MCF 10A (cell line): ENCODE measurements around the gene KIF3C. TPM values are rescaled to one million over a fixed set of nuclear protein-coding genes. Genes with fewer than 3 reads are reported as not detected.

Source experiments
- BruUV-seq: library from RNA; stranded (reverse); fragments of 400-500 nt; replicated peaks from 2 replicates; lab custom pipeline; 2021; lab: Mats Ljungman, UMichigan
- CTCF ChIA-PET: fragments of 300-600 bp; sonication (Branson Sonifier 250); formaldehyde crosslinking; extraction: SDS; loops from one replicate; lab custom pipeline; 2021; ENCODE audit warnings: antibody characterized with exemption, inconsistent platforms; lab: Yijun Ruan, JAX
- POLR2A ChIA-PET: fragments of 300-600, 350-650 bp; sonication (Branson Sonifier 250); formaldehyde crosslinking; extraction: SDS; loops from one replicate; lab custom pipeline; 2020; ENCODE audit warnings: antibody characterized with exemption, inconsistent platforms; lab: Yijun Ruan, JAX
- DNase-seq: peaks from one replicate; pipeline ENCODE4 v3.0.0-alpha.2; 2018; ENCODE audit not compliant: unreplicated experiment
- H3K27ac Mint-ChIP-seq: one replicate; pipeline ENCODE4 v1.8.0; 2022; ENCODE audit warnings: mild to moderate bottlenecking, low read depth, mixed read lengths; ENCODE audit not compliant: unreplicated experiment
- H3K27me3 Mint-ChIP-seq: one replicate; pipeline ENCODE4 v1.8.0; 2022; ENCODE audit warnings: mixed read lengths; ENCODE audit not compliant: insufficient read depth, unreplicated experiment
- H3K36me3 Mint-ChIP-seq: one replicate; pipeline ENCODE4 v1.8.0; 2022; ENCODE audit warnings: mild to moderate bottlenecking, moderate library complexity, mixed read lengths; ENCODE audit not compliant: insufficient read depth, unreplicated experiment
- H3K4me1 Mint-ChIP-seq: one replicate; pipeline ENCODE4 v1.8.0; 2022; ENCODE audit warnings: mixed read lengths; ENCODE audit not compliant: insufficient read depth, unreplicated experiment
- H3K4me3 Mint-ChIP-seq: one replicate; pipeline ENCODE4 v1.8.0; 2022; ENCODE audit warnings: mild to moderate bottlenecking, moderate library complexity, mixed read lengths; ENCODE audit not compliant: unreplicated experiment
- H3K9me3 Mint-ChIP-seq: one replicate; pipeline ENCODE4 v1.8.0; 2022; ENCODE audit warnings: mixed read lengths; ENCODE audit not compliant: unreplicated experiment
- CTCF ChIP-seq: fragments of 200-600 bp; IDR thresholded peaks from one replicate; pipeline ENCODE4 v1.8.0; 2022; ENCODE audit warnings: antibody characterized with exemption, mild to moderate bottlenecking; ENCODE audit not compliant: unreplicated experiment
- intact Hi-C: fragments of 100-400 bp; cut with micrococcal nuclease; formaldehyde crosslinking; loops from 2 replicates; pipeline ENCODE4 v1.14.1; 2022
- total RNA-seq: library from RNA; stranded (reverse); gene quantifications from 2 replicates; pipeline ENCODE4 v1.2.3, GENCODE V29; 2022

Gene KIF3C
- total RNA-seq, 1 experiment from 2014 or later = 2.0 TPM

DNA sequence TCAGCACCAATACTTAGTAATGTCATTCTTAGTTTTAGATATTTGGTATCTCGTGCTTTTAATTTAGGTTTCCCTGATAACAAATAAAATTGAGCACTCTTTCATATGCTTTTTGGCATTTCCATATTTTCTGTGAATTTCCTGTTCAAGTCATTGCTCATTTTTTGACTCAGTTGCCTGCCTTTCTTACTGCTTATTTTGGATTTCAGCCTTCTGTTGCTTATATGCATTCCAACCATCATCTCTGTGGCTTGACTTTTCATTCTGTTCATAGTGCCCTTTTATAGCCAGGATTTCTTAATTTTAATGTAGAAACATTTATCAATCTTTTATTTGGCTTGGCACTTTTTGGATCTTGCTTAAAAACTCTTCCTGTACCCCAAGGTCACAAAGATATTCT lies 14.5 kb upstream of the KIF3C start:
- intact Hi-C loops = loop anchor here (1.0 to 5.0 kb wide), 2 partner anchors 36 to 90 kb away; no protein-coding TSS in a partner anchor
- Mint-ChIP-seq H3K4me1 (peaks cover 35% of the 10 kb centered on the region), H3K36me3 (no peaks in the 10 kb centered on the region), H3K27ac (no peak overlapping the region), H3K4me3 (no peak overlapping the region), H3K27me3 (no peaks in the 10 kb centered on the region), H3K9me3 (no peaks in the 10 kb centered on the region)
- no peak for TF ChIP-seq CTCF
- DNase-seq = no peak
- no TSS peak for BruUV-seq
- CTCF ChIA-PET = no interaction called here
- POLR2A ChIA-PET = interaction anchor here (2.2 to 4.8 kb wide), 2 partner anchors 12 to 37 kb away, joined by 34 to 35 read pairs; partner anchors contain the start of gene RAB10

DNA sequence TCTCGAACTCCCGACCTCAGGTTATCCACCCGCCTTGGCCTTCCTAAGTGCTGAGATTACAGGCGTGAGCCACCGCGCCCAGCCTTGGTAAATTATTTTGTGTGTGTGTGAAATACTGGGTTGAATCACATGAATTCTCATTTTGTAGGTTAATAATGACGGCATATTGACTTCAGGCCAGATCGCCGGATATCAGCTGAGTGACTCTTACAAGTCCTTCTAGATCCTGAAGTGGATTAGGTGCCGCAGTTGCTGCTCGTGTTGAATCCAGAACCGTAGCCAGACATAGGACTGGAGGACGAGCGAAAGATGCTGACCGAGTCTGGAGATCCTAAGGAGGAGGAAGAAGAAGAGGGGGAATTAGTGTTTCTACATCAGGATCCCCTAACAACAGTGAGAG lies 12.2 kb upstream of the KIF3C start:
- intact Hi-C loops = no loop called here
- no peak for TF ChIP-seq CTCF
- Mint-ChIP-seq H3K4me3 (no peak overlapping the region), H3K27ac (no peak overlapping the region), H3K36me3 (no peaks in the 10 kb centered on the region), H3K4me1 (peaks cover 29% of the 10 kb centered on the region), H3K9me3 (no peaks in the 10 kb centered on the region), H3K27me3 (no peaks in the 10 kb centered on the region)
- BruUV-seq = no TSS peak
- DNase-seq = no peak
- CTCF ChIA-PET = interaction anchor here (1.1 kb wide), 1 partner anchor 387 kb away, joined by 3 read pairs; no protein-coding TSS in a partner anchor
- POLR2A ChIA-PET = interaction anchor here (0.8 to 2.2 kb wide), 5 partner anchors 17 to 151 kb away, joined by 3 to 11 read pairs (median 3); partner anchors contain the start of gene RAB10

GRCh38 chr2:25993049-25993448 lies 10.8 kb upstream of the KIF3C start:
- TF ChIP-seq CTCF = no peak
- intact Hi-C loops = no loop called here
- BruUV-seq = no TSS peak
- Mint-ChIP-seq H3K27ac (no peak overlapping the region), H3K36me3 (no peaks in the 10 kb centered on the region), H3K9me3 (no peaks in the 10 kb centered on the region), H3K4me3 (no peak overlapping the region), H3K4me1 (peaks cover 18% of the 10 kb centered on the region), H3K27me3 (no peaks in the 10 kb centered on the region)
- ChIA-PET CTCF (interaction anchor here (0.6 to 3.3 kb wide), 12 partner anchors 10 to 196 kb away, joined by 3 to 40 read pairs (median 3); no protein-coding TSS in a partner anchor), POLR2A (interaction anchor here (0.5 to 4.4 kb wide), 6 partner anchors 16 to 197 kb away, joined by 3 to 73 read pairs (median 4); partner anchors contain the start of gene RAB10)
- DNase-seq = no peak

DNA sequence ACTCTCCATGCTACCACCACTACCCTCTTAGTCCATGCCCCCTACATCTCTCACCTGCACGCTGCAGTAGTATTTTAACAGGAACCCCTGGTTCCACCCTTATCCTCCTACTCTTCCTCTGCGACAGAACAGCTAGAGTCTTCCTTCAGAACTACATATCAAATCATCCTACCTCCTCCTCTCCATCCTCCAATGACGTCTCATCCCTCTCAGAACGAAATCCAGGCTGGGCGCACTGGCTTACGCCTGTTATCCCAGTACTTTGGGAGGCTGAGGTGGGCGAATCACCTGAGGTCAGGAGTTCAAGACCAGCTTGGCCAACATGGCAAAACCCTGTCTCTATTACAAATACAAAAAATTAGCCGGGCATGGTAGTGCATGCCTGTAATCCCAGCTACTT lies 10.3 kb upstream of the KIF3C start:
- H3K27me3 Mint-ChIP-seq = no peaks in the 10 kb centered on the region
- H3K4me3 Mint-ChIP-seq = no peak overlapping the region
- peaks cover 13% of the 10 kb centered on the region for H3K4me1 Mint-ChIP-seq
- H3K27ac Mint-ChIP-seq = no peak overlapping the region
- POLR2A ChIA-PET = interaction anchor here (0.5 to 4.4 kb wide), 7 partner anchors 17 to 197 kb away, joined by 3 to 73 read pairs (median 4); partner anchors contain the start of gene RAB10
- no peaks in the 10 kb centered on the region for H3K9me3 Mint-ChIP-seq
- no TSS peak for BruUV-seq
- no peak for TF ChIP-seq CTCF
- DNase-seq = no peak
- intact Hi-C loops = no loop called here
- CTCF ChIA-PET = interaction anchor here (0.6 to 3.3 kb wide), 12 partner anchors 11 to 196 kb away, joined by 3 to 40 read pairs (median 4); no protein-coding TSS in a partner anchor
- no peaks in the 10 kb centered on the region for H3K36me3 Mint-ChIP-seq
